ENCODE data around the gene ZSWIM4. TPM values are rescaled to one million over a fixed set of nuclear protein-coding genes. Genes with fewer than 3 reads are reported as not detected.

Gene ZSWIM4
- total RNA-seq, 2 experiments from 2014 or later, result 5.0 to 10.8 TPM

GRCh38 chr19:13839130-13839937 lies 44.1 kb downstream of the ZSWIM4 start:
- ChIA-PET POLR2A (interaction anchor here (0.7 to 1.4 kb wide), 2 partner anchors 44 to 297 kb away, joined by 3 read pairs; partner anchors contain the start of genes ASF1B and ZSWIM4), CTCF (ENCODE audit: unreplicated experiment) (interaction anchor here (0.6 kb wide), 1 partner anchor 51 kb away, joined by 11 read pairs; no protein-coding TSS in a partner anchor)
- intact Hi-C loops (cut with micrococcal nuclease; ENCODE audit: unreplicated experiment), result loop anchor here (10.0 kb wide), 2 partner anchors 55 to 675 kb away; no protein-coding TSS in a partner anchor
- Histone ChIP-seq H3K4me3 (ENCODE audit: low read depth, low read length, poor library complexity, severe bottlenecking) (peak overlapping the region; percentile 65), H3K4me1 (ENCODE audit: insufficient read depth, low read length, poor library complexity, severe bottlenecking) (peaks cover 70% of the 10 kb centered on the region), H4K20me1 (ENCODE audit: insufficient read depth, low read length) (no peaks in the 10 kb centered on the region), H3K79me2 (ENCODE audit: insufficient read depth, low read depth, low read length) (no peaks in the 10 kb centered on the region), H2AFZ (ENCODE audit: low read length) (peak overlapping the region; percentile 74; the same call in 1 of the 2 replicates), H3K36me3 (ENCODE audit: insufficient read depth, low read length) (no peaks in the 10 kb centered on the region), H3K9me3 (ENCODE audit: low read length) (no peaks in the 10 kb centered on the region), H3K27ac (ENCODE audit: low read depth, low read length, poor library complexity, severe bottlenecking) (peak overlapping the region; percentile 64), H3K9me2 (ENCODE audit: insufficient read depth, low read length) (no peaks in the 10 kb centered on the region), H3K4me2 (ENCODE audit: low read length) (peak overlapping the region; percentile 76)
- DNase-seq (ENCODE audit: low spot score), result peak; percentile 76
- BruUV-seq (replicated peaks), result TSS peak; percentile 68
- 0 out of 2 replicates have a peak, but pooled peaks have one; percentile 24 for TF ChIP-seq CTCF (conservative IDR thresholded peaks at IDR 0.05; ENCODE audit: low read length)
- TF ChIP-seq EZH2phosphoT487 (IDR thresholded peaks at IDR 0.05; ENCODE audit: borderline replicate concordance, low read depth, low read length), result no peak

- ChIA-PET CTCF (ENCODE audit: unreplicated experiment) (interaction anchor here (0.6 kb wide), 1 partner anchor 52 kb away, joined by 11 read pairs; no protein-coding TSS in a partner anchor), POLR2A (interaction anchor here (1.4 kb wide), 1 partner anchor 44 kb away, joined by 3 read pairs; the partner anchor contains the start of gene ZSWIM4)
- Histone ChIP-seq H3K9me2 (ENCODE audit: insufficient read depth, low read length) (no peaks in the 10 kb centered on the region), H2AFZ (ENCODE audit: low read length) (peak overlapping the region; percentile 74; the same call in 1 of the 2 replicates), H3K4me2 (ENCODE audit: low read length) (peak overlapping the region; percentile 76), H3K4me1 (ENCODE audit: insufficient read depth, low read length, poor library complexity, severe bottlenecking) (peaks cover 68% of the 10 kb centered on the region), H3K79me2 (ENCODE audit: insufficient read depth, low read depth, low read length) (no peaks in the 10 kb centered on the region), H3K27ac (ENCODE audit: low read depth, low read length, poor library complexity, severe bottlenecking) (peak overlapping the region; percentile 64), H3K9me3 (ENCODE audit: low read length) (no peaks in the 10 kb centered on the region), H3K36me3 (ENCODE audit: insufficient read depth, low read length) (no peaks in the 10 kb centered on the region), H4K20me1 (ENCODE audit: insufficient read depth, low read length) (no peaks in the 10 kb centered on the region), H3K4me3 (ENCODE audit: low read depth, low read length, poor library complexity, severe bottlenecking) (peak overlapping the region; percentile 65)
- no TSS peak for BruUV-seq (replicated peaks)
- TF ChIP-seq EZH2phosphoT487 (IDR thresholded peaks at IDR 0.05; ENCODE audit: borderline replicate concordance, low read depth, low read length), result no peak
- TF ChIP-seq CTCF (conservative IDR thresholded peaks at IDR 0.05; ENCODE audit: low read length), result no peak
- DNase-seq (ENCODE audit: low spot score), result no peak
- intact Hi-C loops (cut with micrococcal nuclease; ENCODE audit: unreplicated experiment), result loop anchor here (10.0 kb wide), 2 partner anchors 55 to 675 kb away; no protein-coding TSS in a partner anchor
Measured at GRCh38 chr19:13839938-13840304, 44.7 kb downstream of the ZSWIM4 start.
